ENCODE data around the gene BBS9. TPM values are rescaled to one million over a fixed set of nuclear protein-coding genes. Genes with fewer than 3 reads are reported as not detected.

The BBS9 gene
- total RNA-seq, 5 donors from 2014 or later (not counting 1 experiment from before 2014, with no cell fraction given), result 18.5 to 28.8 (median 20.9) TPM

GRCh38 chr7:33237036-33237435 is 107.7 kb downstream of the BBS9 start:
- no peaks in the 10 kb centered on the region for H3K4me1 ChIP-seq (ENCODE audit: control insufficient read depth in 1 of 2, extremely low read depth in 1 of 2, insufficient read depth in 2 of 2, low read length in 2 of 2)
- no peak for ATAC-seq (replicated peaks in 1 of 4)
- H3K27ac Mint-ChIP-seq, result no peak overlapping the region
- no peaks in the 10 kb centered on the region for H3K36me3 Mint-ChIP-seq
- H3K9me3 ChIP-seq, result no peaks in the 10 kb centered on the region
- DNase-seq, result no peak
- H3K27ac ChIP-seq (ENCODE audit: low read length), result no peak overlapping the region
- H3K27me3 Mint-ChIP-seq, result no peaks in the 10 kb centered on the region
- H3K27me3 ChIP-seq (replicated peaks in 1 of 2; ENCODE audit: control insufficient read depth in 2 of 2, extremely low read depth in 1 of 2, insufficient read depth in 2 of 2, low read length in 1 of 2), result no peaks in the 10 kb centered on the region
- H3K4me3 Mint-ChIP-seq, result no peak overlapping the region
- no CpG with 5 or more reads among the region's 2 CpGs for WGBS (ENCODE audit: insufficient coverage)
- H3K4me1 Mint-ChIP-seq, result no peaks in the 10 kb centered on the region
- H3K4me3 ChIP-seq (ENCODE audit: control insufficient read depth in 1 of 2, extremely low read depth in 1 of 2, low read length in 1 of 2), result no peak overlapping the region
- H3K9me3 Mint-ChIP-seq, result no peaks in the 10 kb centered on the region
- POLR2A ChIA-PET, result no interaction called here
- no peaks in the 10 kb centered on the region for H3K36me3 ChIP-seq (ENCODE audit: control insufficient read depth in 2 of 2, extremely low read depth in 1 of 2, insufficient read depth in 1 of 2, low read length in 1 of 2)
- CTCF ChIA-PET, result no interaction called here

- peak in 1 of 35 experiments; percentile 10 for DNase-seq
- Mint-ChIP-seq H3K27me3 (no peaks in the 10 kb centered on the region), H3K36me3 (peaks cover 8% of the 10 kb centered on the region)
Measured at GRCh38 chr7:33243319-33243881, 114.0 kb downstream of the BBS9 start.

GRCh38 chr7:33248671-33249070 is 119.3 kb downstream of the BBS9 start:
- Histone ChIP-seq H3K36me3 (ENCODE audit: control insufficient read depth in 2 of 2, extremely low read depth in 1 of 2, insufficient read depth in 1 of 2, low read length in 1 of 2) (no peaks in the 10 kb centered on the region), H3K9me3 (no peaks in the 10 kb centered on the region), H3K27ac (ENCODE audit: low read length) (no peak overlapping the region), H3K27me3 (replicated peaks in 1 of 2; ENCODE audit: control insufficient read depth in 2 of 2, extremely low read depth in 1 of 2, insufficient read depth in 2 of 2, low read length in 1 of 2) (no peaks in the 10 kb centered on the region), H3K4me3 (ENCODE audit: control insufficient read depth in 1 of 2, extremely low read depth in 1 of 2, low read length in 1 of 2) (no peak overlapping the region), H3K4me1 (ENCODE audit: control insufficient read depth in 1 of 2, extremely low read depth in 1 of 2, insufficient read depth in 2 of 2, low read length in 2 of 2) (no peaks in the 10 kb centered on the region)
- Mint-ChIP-seq H3K4me3 (no peak overlapping the region), H3K9me3 (peaks cover 2 to 9% (median 4%) of the 10 kb centered on the region in 3 donors), H3K27me3 (no peaks in the 10 kb centered on the region), H3K4me1 (peaks cover 0 to 2% (median 0%) of the 10 kb centered on the region in 3 donors), H3K36me3 (peaks cover 34% of the 10 kb centered on the region), H3K27ac (no peak overlapping the region)
- no peak for DNase-seq
- POLR2A ChIA-PET, result no interaction called here
- ATAC-seq (replicated peaks in 1 of 4), result no peak
- CTCF ChIA-PET, result interaction anchor here in 1 of 2 donors (0.6 kb wide), 1 partner anchor 751 kb away, joined by 5 read pairs; no protein-coding TSS in a partner anchor
- no CpG with 5 or more reads among the region's 4 CpGs for WGBS (ENCODE audit: insufficient coverage)

More at GRCh38 chr7:33243319-33243881, 114.0 kb downstream of the BBS9 start:
- H3K4me3 ChIP-seq (ENCODE audit: control insufficient read depth in 1 of 2, extremely low read depth in 1 of 2, low read length in 1 of 2), result no peak overlapping the region
- no peaks in the 10 kb centered on the region for H3K4me1 ChIP-seq (ENCODE audit: control insufficient read depth in 1 of 2, extremely low read depth in 1 of 2, insufficient read depth in 2 of 2, low read length in 2 of 2)
- no peaks in the 10 kb centered on the region for H3K9me3 ChIP-seq
- POLR2A ChIA-PET, result no interaction called here
- CTCF ChIA-PET, result interaction anchor here (0.6 to 1.5 kb wide), 4 partner anchors 10 to 690 kb away, joined by 3 to 4 read pairs (median 4); no protein-coding TSS in a partner anchor
- no peak overlapping the region for H3K27ac ChIP-seq (ENCODE audit: low read length)
- Mint-ChIP-seq H3K4me3 (no peak overlapping the region), H3K9me3 (no peaks in the 10 kb centered on the region), H3K4me1 (no peaks in the 10 kb centered on the region), H3K27ac (no peak overlapping the region)
- 14% methylated on average over 1 of the region's 2 CpGs for WGBS (ENCODE audit: insufficient coverage)
- no peak for ATAC-seq (replicated peaks in 1 of 4)
- H3K36me3 ChIP-seq (ENCODE audit: control insufficient read depth in 2 of 2, extremely low read depth in 1 of 2, insufficient read depth in 1 of 2, low read length in 1 of 2), result no peaks in the 10 kb centered on the region
- no peaks in the 10 kb centered on the region for H3K27me3 ChIP-seq (replicated peaks in 1 of 2; ENCODE audit: control insufficient read depth in 2 of 2, extremely low read depth in 1 of 2, insufficient read depth in 2 of 2, low read length in 1 of 2)

GRCh38 chr7:33250421-33250871 is 121.1 kb downstream of the BBS9 start:
- Histone ChIP-seq H3K4me1 (ENCODE audit: control insufficient read depth in 1 of 2, extremely low read depth in 1 of 2, insufficient read depth in 2 of 2, low read length in 2 of 2) (no peaks in the 10 kb centered on the region), H3K36me3 (ENCODE audit: control insufficient read depth in 2 of 2, extremely low read depth in 1 of 2, insufficient read depth in 1 of 2, low read length in 1 of 2) (no peaks in the 10 kb centered on the region), H3K9me3 (no peaks in the 10 kb centered on the region), H3K4me3 (ENCODE audit: control insufficient read depth in 1 of 2, extremely low read depth in 1 of 2, low read length in 1 of 2) (no peak overlapping the region), H3K27me3 (replicated peaks in 1 of 2; ENCODE audit: control insufficient read depth in 2 of 2, extremely low read depth in 1 of 2, insufficient read depth in 2 of 2, low read length in 1 of 2) (no peaks in the 10 kb centered on the region), H3K27ac (ENCODE audit: low read length) (no peak overlapping the region)
- no peak overlapping the region for H3K27ac Mint-ChIP-seq
- H3K9me3 Mint-ChIP-seq, result peaks cover 2 to 9% (median 4%) of the 10 kb centered on the region in 3 donors
- DNase-seq, result no peak
- ChIA-PET CTCF (no interaction called here), POLR2A (no interaction called here)
- H3K4me1 Mint-ChIP-seq, result peaks cover 0 to 3% (median 0%) of the 10 kb centered on the region in 3 donors
- peaks cover 34% of the 10 kb centered on the region for H3K36me3 Mint-ChIP-seq
- no peak for ATAC-seq (replicated peaks in 1 of 4)
- H3K4me3 Mint-ChIP-seq, result no peak overlapping the region
- H3K27me3 Mint-ChIP-seq, result no peaks in the 10 kb centered on the region

GRCh38 chr7:33251301-33251700 is 121.9 kb downstream of the BBS9 start:
- H3K36me3 ChIP-seq (ENCODE audit: control insufficient read depth in 2 of 2, extremely low read depth in 1 of 2, insufficient read depth in 1 of 2, low read length in 1 of 2), result no peaks in the 10 kb centered on the region
- DNase-seq, result no peak
- no peaks in the 10 kb centered on the region for H3K27me3 Mint-ChIP-seq
- H3K9me3 ChIP-seq, result no peaks in the 10 kb centered on the region
- no peak overlapping the region for H3K4me3 Mint-ChIP-seq
- H3K27ac ChIP-seq (ENCODE audit: low read length), result no peak overlapping the region
- H3K9me3 Mint-ChIP-seq, result peaks cover 2 to 9% (median 4%) of the 10 kb centered on the region in 3 donors
- peaks cover 0 to 3% (median 0%) of the 10 kb centered on the region in 3 donors for H3K4me1 Mint-ChIP-seq
- ChIA-PET CTCF (no interaction called here), POLR2A (no interaction called here)
- no peaks in the 10 kb centered on the region for H3K27me3 ChIP-seq (replicated peaks in 1 of 2; ENCODE audit: control insufficient read depth in 2 of 2, extremely low read depth in 1 of 2, insufficient read depth in 2 of 2, low read length in 1 of 2)
- no peak overlapping the region for H3K27ac Mint-ChIP-seq
- H3K4me1 ChIP-seq (ENCODE audit: control insufficient read depth in 1 of 2, extremely low read depth in 1 of 2, insufficient read depth in 2 of 2, low read length in 2 of 2), result no peaks in the 10 kb centered on the region
- H3K4me3 ChIP-seq (ENCODE audit: control insufficient read depth in 1 of 2, extremely low read depth in 1 of 2, low read length in 1 of 2), result no peak overlapping the region
- no peak for ATAC-seq (replicated peaks in 1 of 4)
- H3K36me3 Mint-ChIP-seq, result peaks cover 34% of the 10 kb centered on the region

GRCh38 chr7:33258491-33258951 is 129.2 kb downstream of the BBS9 start:
- H3K4me3 Mint-ChIP-seq, result no peak overlapping the region
- ChIA-PET CTCF (no interaction called here), POLR2A (no interaction called here)
- no peak overlapping the region for H3K27ac ChIP-seq (ENCODE audit: low read length)
- H3K4me1 ChIP-seq (ENCODE audit: control insufficient read depth in 1 of 2, extremely low read depth in 1 of 2, insufficient read depth in 2 of 2, low read length in 2 of 2), result no peaks in the 10 kb centered on the region
- H3K27ac Mint-ChIP-seq, result no peak overlapping the region
- H3K27me3 Mint-ChIP-seq, result no peaks in the 10 kb centered on the region
- no peaks in the 10 kb centered on the region for H3K27me3 ChIP-seq (replicated peaks in 1 of 2; ENCODE audit: control insufficient read depth in 2 of 2, extremely low read depth in 1 of 2, insufficient read depth in 2 of 2, low read length in 1 of 2)
- H3K9me3 ChIP-seq, result no peaks in the 10 kb centered on the region
- DNase-seq (no peak), ATAC-seq (replicated peaks in 1 of 4) (no peak)
- peaks cover 4 to 11% (median 7%) of the 10 kb centered on the region in 3 donors for H3K4me1 Mint-ChIP-seq
- H3K9me3 Mint-ChIP-seq, result no peaks in the 10 kb centered on the region
- H3K4me3 ChIP-seq (ENCODE audit: control insufficient read depth in 1 of 2, extremely low read depth in 1 of 2, low read length in 1 of 2), result no peak overlapping the region
- H3K36me3 ChIP-seq (ENCODE audit: control insufficient read depth in 2 of 2, extremely low read depth in 1 of 2, insufficient read depth in 1 of 2, low read length in 1 of 2), result no peaks in the 10 kb centered on the region
- peaks cover 26% of the 10 kb centered on the region for H3K36me3 Mint-ChIP-seq

GRCh38 chr7:33261585-33261984 is 132.2 kb downstream of the BBS9 start:
- CTCF ChIA-PET, result no interaction called here
- Histone ChIP-seq H3K27ac (ENCODE audit: low read length) (no peak overlapping the region), H3K4me3 (ENCODE audit: control insufficient read depth in 1 of 2, extremely low read depth in 1 of 2, low read length in 1 of 2) (no peak overlapping the region), H3K36me3 (ENCODE audit: control insufficient read depth in 2 of 2, extremely low read depth in 1 of 2, insufficient read depth in 1 of 2, low read length in 1 of 2) (no peaks in the 10 kb centered on the region), H3K27me3 (replicated peaks in 1 of 2; ENCODE audit: control insufficient read depth in 2 of 2, extremely low read depth in 1 of 2, insufficient read depth in 2 of 2, low read length in 1 of 2) (no peaks in the 10 kb centered on the region), H3K4me1 (ENCODE audit: control insufficient read depth in 1 of 2, extremely low read depth in 1 of 2, insufficient read depth in 2 of 2, low read length in 2 of 2) (no peaks in the 10 kb centered on the region), H3K9me3 (no peaks in the 10 kb centered on the region)
- Mint-ChIP-seq H3K4me1 (peaks cover 7 to 9% (median 8%) of the 10 kb centered on the region in 3 donors), H3K9me3 (no peaks in the 10 kb centered on the region), H3K36me3 (peaks cover 44% of the 10 kb centered on the region), H3K27me3 (no peaks in the 10 kb centered on the region), H3K27ac (no peak overlapping the region), H3K4me3 (no peak overlapping the region)
- no peak for ATAC-seq (replicated peaks in 1 of 4)
- no peak for DNase-seq
- WGBS (ENCODE audit: insufficient coverage), result 55% methylated on average over 2 of the region's 3 CpGs
- POLR2A ChIA-PET, result no interaction called here

Measured in T-cell (primary cell).